ENCODE data around the gene SEMA3C. TPM values are rescaled to one million over a fixed set of nuclear protein-coding genes. Genes with fewer than 3 reads are reported as not detected.

SEMA3C gene
- total and polyA plus RNA-seq, 2 experiments from 2014 or later = 34.8 to 134 TPM

DNA sequence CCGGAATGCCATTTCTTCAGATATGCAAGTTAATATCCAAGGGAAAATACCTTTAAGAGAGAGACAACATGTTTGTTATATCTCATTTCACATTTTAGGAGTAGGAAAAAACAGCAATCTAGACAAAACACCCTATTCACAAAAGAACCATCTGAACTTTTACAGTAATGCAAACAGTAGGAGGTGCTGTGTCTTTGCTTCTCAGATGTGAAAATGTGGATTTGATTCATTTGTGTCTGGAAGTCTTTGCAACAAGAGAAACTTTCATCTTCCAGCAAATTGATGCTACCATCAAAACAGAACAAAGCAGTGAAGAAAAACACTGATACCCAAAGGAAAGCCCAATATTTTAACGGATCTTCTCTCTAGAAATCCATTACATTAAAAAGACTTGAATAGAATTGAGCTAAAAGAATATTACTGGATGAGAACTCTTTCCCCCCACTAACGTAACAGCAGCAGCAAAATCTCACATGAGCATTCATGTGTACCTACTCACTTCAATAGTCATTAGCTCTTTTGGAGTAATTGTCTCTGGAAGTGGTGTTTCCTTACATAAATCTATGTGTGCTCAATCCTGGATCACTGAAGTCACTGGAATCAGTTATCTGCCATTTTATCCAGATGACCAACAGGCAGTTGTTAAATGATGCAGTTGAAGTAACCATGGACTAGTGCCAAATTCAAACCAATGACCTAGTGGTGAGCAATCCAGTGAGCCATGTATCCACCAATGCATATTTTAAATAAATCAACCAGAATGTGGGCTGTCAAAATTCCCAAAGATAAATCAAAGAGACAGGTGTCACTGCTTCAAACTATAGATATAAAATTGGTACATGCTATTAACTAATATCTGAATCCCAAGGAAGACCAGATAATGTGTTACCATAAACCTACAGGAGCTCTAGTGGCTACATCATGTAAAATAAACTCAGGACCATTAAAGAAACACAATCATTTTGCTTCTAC lies 1.8 kb downstream of the SEMA3C start:
- peak overlapping the region; percentile 72 for H3K4me3 ChIP-seq
- H3K4me1 ChIP-seq (ENCODE audit: insufficient read depth) = peaks cover 18% of the 10 kb centered on the region
- TF ChIP-seq EZH2 (IDR thresholded peaks at IDR 0.05; ENCODE audit: borderline replicate concordance) = no peak
- TF ChIP-seq CTCF (IDR thresholded peaks at IDR 0.05; ENCODE audit: poor library complexity) = peak; percentile 57
- TF ChIP-seq EZH2phosphoT487 (IDR thresholded peaks at IDR 0.05; ENCODE audit: low read depth, severe bottlenecking, unreplicated experiment) = no peak
- no peaks in the 10 kb centered on the region for H3K9me2 ChIP-seq (replicated peaks; ENCODE audit: insufficient read depth)
- H3K36me3 ChIP-seq (replicated peaks; ENCODE audit: insufficient read depth, low read depth) = no peaks in the 10 kb centered on the region
- WGBS (ENCODE audit: low lambda C conversion rate, missing lambda C conversion rate) = 70% methylated on average over 3 of the region's 3 CpGs
- peak; percentile 28 for DNase-seq (ENCODE audit: low spot score)
- H3K79me2 ChIP-seq = peaks cover 48% of the 10 kb centered on the region
- no peaks in the 10 kb centered on the region for H4K20me1 ChIP-seq (ENCODE audit: insufficient read depth, poor library complexity, severe bottlenecking)
- no peak overlapping the region for H2AFZ ChIP-seq
- no peaks in the 10 kb centered on the region for H3K9me3 ChIP-seq (ENCODE audit: low read depth)
- no peak overlapping the region for H3K27ac ChIP-seq
- H3K27me3 ChIP-seq = no peaks in the 10 kb centered on the region
- peak overlapping the region; percentile 75 for H3K4me2 ChIP-seq

GRCh38 chr7:80910228-80910627 lies 8.6 kb downstream of the SEMA3C start:
- TF ChIP-seq EZH2phosphoT487 (IDR thresholded peaks at IDR 0.05; ENCODE audit: low read depth, severe bottlenecking, unreplicated experiment) (no peak), EZH2 (IDR thresholded peaks at IDR 0.05; ENCODE audit: borderline replicate concordance) (no peak), CTCF (IDR thresholded peaks at IDR 0.05; ENCODE audit: poor library complexity) (no peak)
- no peaks in the 10 kb centered on the region for H3K9me2 ChIP-seq (replicated peaks; ENCODE audit: insufficient read depth)
- no peaks in the 10 kb centered on the region for H3K36me3 ChIP-seq (replicated peaks; ENCODE audit: insufficient read depth, low read depth)
- H2AFZ ChIP-seq = no peak overlapping the region
- H3K4me1 ChIP-seq (ENCODE audit: insufficient read depth) = no peaks in the 10 kb centered on the region
- no peak overlapping the region for H3K4me2 ChIP-seq
- DNase-seq (ENCODE audit: low spot score) = no peak
- H3K27me3 ChIP-seq = no peaks in the 10 kb centered on the region
- WGBS (ENCODE audit: low lambda C conversion rate, missing lambda C conversion rate) = 73% methylated on average over 1 of the region's 1 CpG
- H3K27ac ChIP-seq = no peak overlapping the region
- H3K4me3 ChIP-seq = no peak overlapping the region
- H3K79me2 ChIP-seq = peaks cover 24% of the 10 kb centered on the region
- H3K9me3 ChIP-seq (ENCODE audit: low read depth) = no peaks in the 10 kb centered on the region
- no peaks in the 10 kb centered on the region for H4K20me1 ChIP-seq (ENCODE audit: insufficient read depth, poor library complexity, severe bottlenecking)

DNA sequence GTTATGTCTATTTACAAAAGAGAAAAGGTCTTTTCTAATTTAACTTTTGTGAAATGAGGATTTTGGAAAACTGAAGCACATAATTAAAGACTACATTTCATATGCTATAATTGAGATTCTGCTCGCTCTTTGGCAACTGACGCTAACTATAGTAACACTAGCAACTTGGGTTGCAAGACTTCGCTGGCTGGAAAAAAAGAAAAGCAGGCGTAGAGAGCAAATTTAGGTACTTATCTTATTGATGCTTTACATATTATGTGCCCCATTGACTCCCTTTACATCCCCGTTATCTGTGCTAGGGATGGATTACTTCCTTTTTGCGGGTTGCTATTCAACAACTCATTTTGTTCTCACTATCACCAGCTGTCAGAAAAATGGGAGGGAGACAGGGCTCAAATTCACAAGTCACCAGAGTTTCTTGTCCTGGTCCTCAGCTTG lies 10.5 kb downstream of the SEMA3C start:
- H3K4me2 ChIP-seq = peak overlapping the region; percentile 4
- 76% methylated on average over 6 of the region's 6 CpGs for WGBS (ENCODE audit: low lambda C conversion rate, missing lambda C conversion rate)
- no peak overlapping the region for H3K4me3 ChIP-seq
- H3K4me1 ChIP-seq (ENCODE audit: insufficient read depth) = no peaks in the 10 kb centered on the region
- peak overlapping the region; percentile 6 for H3K27ac ChIP-seq
- DNase-seq (ENCODE audit: low spot score) = no peak
- H3K9me2 ChIP-seq (replicated peaks; ENCODE audit: insufficient read depth) = no peaks in the 10 kb centered on the region
- H3K79me2 ChIP-seq = peaks cover 12% of the 10 kb centered on the region
- no peak overlapping the region for H2AFZ ChIP-seq
- no peaks in the 10 kb centered on the region for H3K36me3 ChIP-seq (replicated peaks; ENCODE audit: insufficient read depth, low read depth)
- no peaks in the 10 kb centered on the region for H3K9me3 ChIP-seq (ENCODE audit: low read depth)
- no peaks in the 10 kb centered on the region for H3K27me3 ChIP-seq
- H4K20me1 ChIP-seq (ENCODE audit: insufficient read depth, poor library complexity, severe bottlenecking) = no peaks in the 10 kb centered on the region
- TF ChIP-seq EZH2 (IDR thresholded peaks at IDR 0.05; ENCODE audit: borderline replicate concordance) (no peak), CTCF (IDR thresholded peaks at IDR 0.05; ENCODE audit: poor library complexity) (no peak), EZH2phosphoT487 (IDR thresholded peaks at IDR 0.05; ENCODE audit: low read depth, severe bottlenecking, unreplicated experiment) (no peak)
